ENCODE measurements around the gene CCDC54.
"Not testable (repeated sequence)": the region's sequence is repeated elsewhere in the genome, so short reads cannot be mapped to it uniquely, and the experiment has no call there.

CCDC54 gene

GRCh38 chr3:107377151-107377550, at the start of gene CCDC54:
CCDC54 (plus strand) TSS chr3:107377439; CDS start chr3:107377588, 149 bp downstream.
- DNase-seq (ENCODE audit: low read depth, low spot score): no peak

- no peak for DNase-seq (ENCODE audit: low read depth, low spot score)
These were observed 49.2 kb upstream of the CCDC54 start for GRCh38 chr3:107328069-107328468.

- no peak for DNase-seq (ENCODE audit: low read depth, low spot score)
These were observed 48.2 kb upstream of the CCDC54 start for GRCh38 chr3:107329088-107329487.

GRCh38 chr3:107339690-107340089, 37.5 kb upstream of the CCDC54 start:
- not testable (repeated sequence) for DNase-seq (ENCODE audit: low read depth, low spot score)

GRCh38 chr3:107344722-107345121, 32.5 kb upstream of the CCDC54 start:
- DNase-seq (ENCODE audit: low read depth, low spot score): no peak

- DNase-seq (ENCODE audit: low read depth, low spot score): no peak
These were observed 31.3 kb upstream of the CCDC54 start for GRCh38 chr3:107345822-107346405.

GRCh38 chr3:107346564-107346963, 30.7 kb upstream of the CCDC54 start:
- no peak for DNase-seq (ENCODE audit: low read depth, low spot score)

- no peak for DNase-seq (ENCODE audit: low read depth, low spot score)
These were observed 29.5 kb upstream of the CCDC54 start for GRCh38 chr3:107347751-107348150.

GRCh38 chr3:107356706-107357105, 20.5 kb upstream of the CCDC54 start:
- DNase-seq (ENCODE audit: low read depth, low spot score): no peak

- DNase-seq (ENCODE audit: low read depth, low spot score): no peak
These were observed 15.6 kb upstream of the CCDC54 start for GRCh38 chr3:107361633-107362032.

- no peak for DNase-seq (ENCODE audit: low read depth, low spot score)
These were observed 12.2 kb upstream of the CCDC54 start for GRCh38 chr3:107365051-107365450.

GRCh38 chr3:107366766-107367165, 10.5 kb upstream of the CCDC54 start:
- DNase-seq (ENCODE audit: low read depth, low spot score): no peak

- no peak for DNase-seq (ENCODE audit: low read depth, low spot score)
These were observed 9.9 kb upstream of the CCDC54 start for GRCh38 chr3:107367353-107367752.

- no peak for DNase-seq (ENCODE audit: low read depth, low spot score)
These were observed 8.4 kb upstream of the CCDC54 start for GRCh38 chr3:107368654-107369398.

- DNase-seq (ENCODE audit: low read depth, low spot score): no peak
These were observed 7.4 kb upstream of the CCDC54 start for GRCh38 chr3:107369791-107370190.

- DNase-seq (ENCODE audit: low read depth, low spot score): no peak
These were observed 6.3 kb upstream of the CCDC54 start for GRCh38 chr3:107370907-107371306.

- DNase-seq (ENCODE audit: low read depth, low spot score): no peak
These were observed 4.7 kb upstream of the CCDC54 start for GRCh38 chr3:107372506-107372905.

GRCh38 chr3:107373896-107374295, 3.3 kb upstream of the CCDC54 start:
- no peak for DNase-seq (ENCODE audit: low read depth, low spot score)

- no peak for DNase-seq (ENCODE audit: low read depth, low spot score)
These were observed 1.6 kb upstream of the CCDC54 start for GRCh38 chr3:107375682-107376081.

GRCh38 chr3:107382631-107383030, 5.4 kb downstream of the CCDC54 start:
- DNase-seq (ENCODE audit: low read depth, low spot score): no peak

GRCh38 chr3:107384428-107384827, 7.2 kb downstream of the CCDC54 start:
- no peak for DNase-seq (ENCODE audit: low read depth, low spot score)

GRCh38 chr3:107384907-107385306, 7.7 kb downstream of the CCDC54 start:
- DNase-seq (ENCODE audit: low read depth, low spot score): no peak

- DNase-seq (ENCODE audit: low read depth, low spot score): no peak
These were observed 10.3 kb downstream of the CCDC54 start for GRCh38 chr3:107387555-107387954.
